BE2C (cell line): ENCODE data around the gene CACNB2.

Source experiments
- DNase-seq: peaks from one replicate; pipeline ENCODE4 v3.0.0-alpha.2; 2020
- H3K27me3 ChIP-seq: fragments of 250-450 bp; sonication (Bioruptor Pico); 2 replicates; pipeline ENCODE4 v1.5.1; 2020; ENCODE audit warnings: mild to moderate bottlenecking
- H3K36me3 ChIP-seq: fragments of 250-450 bp; sonication (Bioruptor Pico); 2 replicates; pipeline ENCODE4 v1.5.1; 2020; ENCODE audit warnings: mild to moderate bottlenecking
- H3K4me1 ChIP-seq: fragments of 250-450 bp; sonication (Bioruptor Pico); 2 replicates; pipeline ENCODE4 v1.5.1; 2020
- H3K4me3 ChIP-seq: 2 replicates; pipeline ENCODE4 v1.5.1; 2011; ENCODE audit warnings: low read depth, low read length
- H3K9me3 ChIP-seq: fragments of 250-450 bp; sonication (Bioruptor Pico); 2 replicates; pipeline ENCODE4 v1.5.1; 2020
- TF ChIP-seq, protein P1 (sequence below): IDR thresholded peaks from 2 replicates; pipeline ENCODE4 v1.5.1; 2012; ENCODE audit warnings: mild to moderate bottlenecking, low read depth, low read length

CACNB2 gene

DNA sequence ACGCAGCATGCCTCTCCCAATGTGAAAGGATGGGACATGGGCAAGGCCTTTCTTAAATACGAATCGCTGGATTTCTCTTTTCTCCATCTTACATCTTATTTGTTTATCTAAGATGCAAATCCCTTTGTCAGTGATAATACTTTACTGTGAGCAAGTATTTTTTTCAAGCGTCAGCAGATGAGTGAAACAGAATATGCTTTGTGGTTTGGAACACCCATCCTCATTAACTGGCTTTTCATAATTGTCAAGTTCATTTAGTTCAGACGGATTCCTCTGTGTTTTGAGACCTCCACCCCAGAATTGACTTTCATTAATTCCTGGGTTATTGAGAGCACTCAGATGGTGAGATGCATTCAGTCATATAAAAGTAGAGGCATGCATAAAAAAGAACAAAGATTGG is 361.4 kb downstream of the CACNB2 start:
- TF ChIP-seq, protein P1, sequence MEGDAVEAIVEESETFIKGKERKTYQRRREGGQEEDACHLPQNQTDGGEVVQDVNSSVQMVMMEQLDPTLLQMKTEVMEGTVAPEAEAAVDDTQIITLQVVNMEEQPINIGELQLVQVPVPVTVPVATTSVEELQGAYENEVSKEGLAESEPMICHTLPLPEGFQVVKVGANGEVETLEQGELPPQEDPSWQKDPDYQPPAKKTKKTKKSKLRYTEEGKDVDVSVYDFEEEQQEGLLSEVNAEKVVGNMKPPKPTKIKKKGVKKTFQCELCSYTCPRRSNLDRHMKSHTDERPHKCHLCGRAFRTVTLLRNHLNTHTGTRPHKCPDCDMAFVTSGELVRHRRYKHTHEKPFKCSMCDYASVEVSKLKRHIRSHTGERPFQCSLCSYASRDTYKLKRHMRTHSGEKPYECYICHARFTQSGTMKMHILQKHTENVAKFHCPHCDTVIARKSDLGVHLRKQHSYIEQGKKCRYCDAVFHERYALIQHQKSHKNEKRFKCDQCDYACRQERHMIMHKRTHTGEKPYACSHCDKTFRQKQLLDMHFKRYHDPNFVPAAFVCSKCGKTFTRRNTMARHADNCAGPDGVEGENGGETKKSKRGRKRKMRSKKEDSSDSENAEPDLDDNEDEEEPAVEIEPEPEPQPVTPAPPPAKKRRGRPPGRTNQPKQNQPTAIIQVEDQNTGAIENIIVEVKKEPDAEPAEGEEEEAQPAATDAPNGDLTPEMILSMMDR = no peak
- H3K36me3 ChIP-seq = no peaks in the 10 kb centered on the region
- peak overlapping the region; percentile 28; the same call in 1 of the 2 replicates for H3K4me3 ChIP-seq

DNA sequence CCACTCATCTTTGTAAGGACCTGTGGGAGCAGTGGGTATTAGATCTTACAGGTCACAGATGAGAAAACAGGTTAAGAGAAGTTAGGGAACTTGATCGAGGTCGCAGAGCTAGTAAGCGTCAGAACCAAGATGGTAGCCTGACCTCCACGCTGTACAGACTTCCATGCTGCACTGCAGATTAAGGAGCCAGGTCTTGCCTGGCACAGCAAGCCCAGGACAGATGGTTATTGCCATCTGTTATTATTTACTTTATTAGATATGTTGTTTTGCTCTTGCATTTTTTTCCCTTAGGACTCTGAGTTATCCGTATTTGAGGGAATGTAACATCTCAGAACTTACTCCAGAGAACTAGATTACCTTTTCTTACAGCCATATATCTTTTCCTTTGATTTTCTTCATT is 363.9 kb downstream of the CACNB2 start:
- Histone ChIP-seq H3K4me3 (no peak overlapping the region), H3K4me1 (no peaks in the 10 kb centered on the region), H3K27me3 (no peaks in the 10 kb centered on the region), H3K36me3 (no peaks in the 10 kb centered on the region), H3K9me3 (no peaks in the 10 kb centered on the region)
- TF ChIP-seq, protein P1 = no peak
- DNase-seq = no peak

More for the DNA sequence above, 361.4 kb downstream of the CACNB2 start:
- no peaks in the 10 kb centered on the region for H3K4me1 ChIP-seq
- no peaks in the 10 kb centered on the region for H3K27me3 ChIP-seq
- no peak for DNase-seq
- no peaks in the 10 kb centered on the region for H3K9me3 ChIP-seq

DNA sequence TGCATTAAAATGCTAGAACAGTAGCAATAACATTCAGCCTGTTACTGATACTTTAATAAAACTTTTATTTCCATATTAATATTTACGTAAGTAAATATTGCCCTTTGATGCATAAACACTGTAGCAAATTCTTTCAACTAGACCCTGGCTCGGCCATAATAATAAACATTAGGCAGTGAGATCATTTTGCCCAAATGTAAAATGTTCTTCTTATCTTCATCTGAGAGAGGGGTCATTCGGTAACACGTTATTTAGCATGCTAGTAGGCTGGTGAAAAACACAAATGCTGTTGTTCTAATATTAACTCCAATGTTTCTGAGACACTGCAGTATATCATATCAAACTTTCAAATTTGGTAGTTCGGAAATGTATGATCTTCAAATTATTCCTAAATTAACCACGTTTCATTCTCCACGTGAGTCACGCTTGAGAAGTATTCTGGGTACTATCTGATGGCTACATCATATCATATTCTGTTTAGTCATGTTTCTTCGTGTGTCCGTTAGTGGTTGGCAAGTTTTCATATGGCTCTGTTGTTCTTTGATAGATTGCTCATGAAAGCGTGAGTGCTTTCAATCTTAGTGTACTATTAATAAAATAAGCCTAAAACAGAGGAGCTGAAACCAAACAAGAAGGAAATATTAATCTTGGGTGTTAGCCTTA is 365.4 kb downstream of the CACNB2 start:
- H3K4me1 ChIP-seq = no peaks in the 10 kb centered on the region
- no peaks in the 10 kb centered on the region for H3K9me3 ChIP-seq
- H3K36me3 ChIP-seq = no peaks in the 10 kb centered on the region
- no peaks in the 10 kb centered on the region for H3K27me3 ChIP-seq
- H3K4me3 ChIP-seq = no peak overlapping the region
- TF ChIP-seq, protein P1 = no peak
- no peak for DNase-seq

DNA sequence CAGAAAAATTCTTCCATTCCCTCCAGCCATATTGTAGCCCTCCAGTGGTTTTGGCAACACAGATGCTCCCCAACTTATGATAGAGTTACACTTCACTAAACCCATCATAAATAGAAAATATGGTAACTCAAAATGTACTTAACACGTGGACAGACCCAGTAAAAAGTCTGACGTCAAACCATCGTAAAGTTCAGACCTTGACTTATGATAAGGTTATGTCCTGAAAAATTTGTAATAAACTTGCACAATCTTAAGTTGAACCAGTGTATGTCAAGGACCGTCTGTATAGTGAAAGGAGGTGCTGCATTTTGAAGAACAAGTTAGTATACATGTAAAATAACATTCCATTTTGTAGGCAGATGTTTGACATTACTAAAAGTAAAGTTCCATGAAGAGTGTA is 368.4 kb downstream of the CACNB2 start:
- no peaks in the 10 kb centered on the region for H3K9me3 ChIP-seq
- H3K27me3 ChIP-seq = no peaks in the 10 kb centered on the region
- H3K4me1 ChIP-seq = no peaks in the 10 kb centered on the region
- DNase-seq = no peak
- no peaks in the 10 kb centered on the region for H3K36me3 ChIP-seq
- no peak overlapping the region for H3K4me3 ChIP-seq
- TF ChIP-seq, protein P1 = no peak

DNA sequence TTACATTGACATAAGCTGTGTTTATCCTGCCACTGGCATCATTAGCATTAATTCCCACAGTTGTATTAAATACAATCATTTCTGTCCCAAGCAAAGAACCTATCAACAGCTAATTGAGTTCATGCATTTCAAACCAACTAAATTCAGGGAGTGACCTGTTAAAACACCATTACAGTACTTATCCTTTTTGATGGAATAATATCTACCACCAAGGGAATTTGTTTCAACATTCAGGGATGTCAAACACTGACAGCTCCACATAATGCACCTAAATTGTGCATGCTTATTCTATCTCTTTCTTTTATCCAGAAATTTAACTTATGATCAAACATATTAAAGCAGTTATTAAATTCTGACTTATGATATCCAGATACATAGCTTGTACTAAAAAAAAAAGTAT is 374.3 kb downstream of the CACNB2 start:
- DNase-seq = no peak
- Histone ChIP-seq H3K9me3 (no peaks in the 10 kb centered on the region), H3K4me3 (no peak overlapping the region), H3K36me3 (no peaks in the 10 kb centered on the region), H3K27me3 (peaks cover 6% of the 10 kb centered on the region), H3K4me1 (no peaks in the 10 kb centered on the region)
- TF ChIP-seq, protein P1 = no peak

DNA sequence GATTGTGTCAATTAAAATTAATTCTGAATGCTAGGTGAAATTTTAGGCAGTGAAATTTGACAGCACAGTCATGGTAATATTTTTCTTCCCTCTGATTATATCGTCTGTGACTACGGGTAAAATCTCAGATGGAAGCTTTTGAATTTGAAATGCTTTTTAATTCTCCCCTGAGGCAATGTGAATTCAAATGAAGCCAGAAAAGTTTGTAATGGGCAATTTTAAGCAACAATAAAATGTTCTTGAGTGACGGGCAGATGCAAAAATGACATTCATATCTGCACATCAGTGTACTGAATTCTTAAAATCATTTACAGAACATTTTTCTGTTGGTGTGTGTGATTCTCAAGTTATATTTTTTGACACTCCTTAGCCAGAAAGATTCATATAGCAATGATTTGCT is 376.6 kb downstream of the CACNB2 start:
- H3K4me3 ChIP-seq = no peak overlapping the region
- no peaks in the 10 kb centered on the region for H3K4me1 ChIP-seq
- no peak for DNase-seq
- H3K36me3 ChIP-seq = no peaks in the 10 kb centered on the region
- no peaks in the 10 kb centered on the region for H3K9me3 ChIP-seq
- peaks cover 6% of the 10 kb centered on the region for H3K27me3 ChIP-seq
- TF ChIP-seq, protein P1 = no peak
